ENCODE data around the gene COPS4.

DNA sequence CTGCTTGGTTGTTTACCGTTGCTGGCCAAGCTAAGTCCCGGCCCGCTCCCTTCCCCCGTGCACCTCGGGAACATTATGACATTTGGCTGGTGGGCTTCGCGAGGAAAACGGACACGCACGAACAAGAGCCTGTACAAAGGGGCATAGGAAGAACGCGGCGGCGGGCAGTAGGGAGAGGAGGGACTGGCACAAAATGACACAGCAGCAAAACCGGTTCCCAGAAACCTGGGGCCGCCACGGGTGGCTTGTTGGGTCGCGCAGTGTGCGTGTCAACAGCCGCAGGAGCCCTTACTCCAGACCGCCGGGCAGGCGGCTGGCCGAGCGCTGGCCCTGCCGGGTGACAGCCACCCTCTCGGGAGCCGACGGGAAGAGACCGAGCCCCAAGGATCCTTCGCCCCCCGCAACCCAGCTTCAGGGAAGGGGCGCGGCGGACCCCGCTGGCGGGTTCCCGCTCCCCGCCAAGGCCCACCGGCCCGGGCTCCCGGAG, 22.7 kb upstream of the COPS4 start:
- TF ChIP-seq CTCF (optimal IDR thresholded peaks at IDR 0.05 in 1 of 3, IDR thresholded peaks at IDR 0.05 in 1 of 3, conservative IDR thresholded peaks at IDR 0.05 in 1 of 3; ENCODE audit: extremely low read depth in 1 of 3, insufficient read depth in 2 of 3, low read length in 3 of 3) (no peak), EZH2 (IDR thresholded peaks at IDR 0.05; ENCODE audit: low read length) (no peak)
